NB4 (cell line): ENCODE results near the gene MYO16.

Experiments
- POLR2A ChIP-seq: IDR thresholded peaks from 2 replicates; pipeline ENCODE4 v1.6.1; 2011; ENCODE audit warnings: mild to moderate bottlenecking; ENCODE audit not compliant: insufficient read length; ENCODE audit errors: extremely low read depth
- TF ChIP-seq, protein P1 (sequence below): IDR thresholded peaks from one replicate; pipeline ENCODE4 v1.5.1; 2012; ENCODE audit warnings: low read depth, low read length

DNA sequence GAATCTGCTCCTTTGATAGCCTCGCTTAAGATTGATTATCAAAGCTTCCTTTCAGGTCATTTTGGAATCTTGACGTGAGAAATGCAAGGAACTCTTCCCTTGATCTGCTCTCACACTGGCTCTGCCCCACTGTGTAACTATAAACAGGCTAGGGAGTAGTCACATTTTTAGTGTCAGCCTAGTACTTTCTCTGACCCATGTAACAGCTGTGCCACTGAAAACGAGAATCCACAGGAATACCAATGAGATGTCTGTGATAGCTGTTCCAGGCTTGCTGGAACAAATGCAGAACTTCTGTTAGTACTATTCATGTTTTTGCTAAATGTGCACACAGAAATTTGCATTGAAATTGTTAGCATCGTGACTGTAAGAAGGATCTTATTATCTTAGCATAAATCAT lies 221.3 kb downstream of the MYO16 start:
- no peak for TF ChIP-seq POLR2A
- TF ChIP-seq, protein P1, sequence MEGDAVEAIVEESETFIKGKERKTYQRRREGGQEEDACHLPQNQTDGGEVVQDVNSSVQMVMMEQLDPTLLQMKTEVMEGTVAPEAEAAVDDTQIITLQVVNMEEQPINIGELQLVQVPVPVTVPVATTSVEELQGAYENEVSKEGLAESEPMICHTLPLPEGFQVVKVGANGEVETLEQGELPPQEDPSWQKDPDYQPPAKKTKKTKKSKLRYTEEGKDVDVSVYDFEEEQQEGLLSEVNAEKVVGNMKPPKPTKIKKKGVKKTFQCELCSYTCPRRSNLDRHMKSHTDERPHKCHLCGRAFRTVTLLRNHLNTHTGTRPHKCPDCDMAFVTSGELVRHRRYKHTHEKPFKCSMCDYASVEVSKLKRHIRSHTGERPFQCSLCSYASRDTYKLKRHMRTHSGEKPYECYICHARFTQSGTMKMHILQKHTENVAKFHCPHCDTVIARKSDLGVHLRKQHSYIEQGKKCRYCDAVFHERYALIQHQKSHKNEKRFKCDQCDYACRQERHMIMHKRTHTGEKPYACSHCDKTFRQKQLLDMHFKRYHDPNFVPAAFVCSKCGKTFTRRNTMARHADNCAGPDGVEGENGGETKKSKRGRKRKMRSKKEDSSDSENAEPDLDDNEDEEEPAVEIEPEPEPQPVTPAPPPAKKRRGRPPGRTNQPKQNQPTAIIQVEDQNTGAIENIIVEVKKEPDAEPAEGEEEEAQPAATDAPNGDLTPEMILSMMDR: no peak
